Measurements from ENCODE around the gene NOTO. TPM values are rescaled to one million over a fixed set of nuclear protein-coding genes. Genes with fewer than 3 reads are reported as not detected.

NOTO gene
- total RNA-seq, 6 experiments from 2014 or later, result not detected

DNA sequence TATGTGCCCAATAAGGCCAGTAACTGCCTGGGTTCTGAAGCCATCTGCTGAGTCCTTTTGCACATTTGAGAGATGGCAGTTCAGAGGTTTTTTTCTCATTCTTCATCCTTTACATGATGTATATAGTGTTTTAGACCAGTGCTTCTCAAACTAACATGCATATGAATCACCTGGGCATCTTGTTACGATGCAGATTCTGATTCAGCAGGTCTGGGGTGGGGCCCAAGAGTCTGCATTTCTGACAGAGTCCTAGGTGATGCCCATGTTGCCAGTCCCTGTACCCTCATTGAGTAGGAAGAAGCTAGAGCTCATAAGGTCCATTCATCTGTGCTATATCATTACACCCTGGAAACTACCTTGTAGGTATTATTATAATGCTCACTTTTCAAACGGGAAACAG, 15.5 kb downstream of the NOTO start:
- H3K36me3 ChIP-seq, result peaks cover 0 to 20% (median 10%) of the 10 kb centered on the region in 4 donors
- no peaks in the 10 kb centered on the region for H3K27me3 ChIP-seq
- intact Hi-C loops (cut with DNase I), result no loop called here
- no peak overlapping the region for H3K4me3 ChIP-seq
- DNase-seq, result no peak
- WGBS (ENCODE audit: insufficient coverage, low coverage, low lambda C conversion rate, missing lambda C conversion rate), result 100% methylated on average over 2 of the region's 2 CpGs
- no peak for ATAC-seq
- no peak overlapping the region for H3K27ac ChIP-seq
- no peaks in the 10 kb centered on the region for H3K4me1 ChIP-seq
- no peaks in the 10 kb centered on the region for H3K9me3 ChIP-seq
- TF ChIP-seq POLR2A (IDR thresholded peaks at IDR 0.05), result no peak
- TF ChIP-seq, protein P1, sequence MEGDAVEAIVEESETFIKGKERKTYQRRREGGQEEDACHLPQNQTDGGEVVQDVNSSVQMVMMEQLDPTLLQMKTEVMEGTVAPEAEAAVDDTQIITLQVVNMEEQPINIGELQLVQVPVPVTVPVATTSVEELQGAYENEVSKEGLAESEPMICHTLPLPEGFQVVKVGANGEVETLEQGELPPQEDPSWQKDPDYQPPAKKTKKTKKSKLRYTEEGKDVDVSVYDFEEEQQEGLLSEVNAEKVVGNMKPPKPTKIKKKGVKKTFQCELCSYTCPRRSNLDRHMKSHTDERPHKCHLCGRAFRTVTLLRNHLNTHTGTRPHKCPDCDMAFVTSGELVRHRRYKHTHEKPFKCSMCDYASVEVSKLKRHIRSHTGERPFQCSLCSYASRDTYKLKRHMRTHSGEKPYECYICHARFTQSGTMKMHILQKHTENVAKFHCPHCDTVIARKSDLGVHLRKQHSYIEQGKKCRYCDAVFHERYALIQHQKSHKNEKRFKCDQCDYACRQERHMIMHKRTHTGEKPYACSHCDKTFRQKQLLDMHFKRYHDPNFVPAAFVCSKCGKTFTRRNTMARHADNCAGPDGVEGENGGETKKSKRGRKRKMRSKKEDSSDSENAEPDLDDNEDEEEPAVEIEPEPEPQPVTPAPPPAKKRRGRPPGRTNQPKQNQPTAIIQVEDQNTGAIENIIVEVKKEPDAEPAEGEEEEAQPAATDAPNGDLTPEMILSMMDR (IDR thresholded peaks at IDR 0.05), result no peak

DNA sequence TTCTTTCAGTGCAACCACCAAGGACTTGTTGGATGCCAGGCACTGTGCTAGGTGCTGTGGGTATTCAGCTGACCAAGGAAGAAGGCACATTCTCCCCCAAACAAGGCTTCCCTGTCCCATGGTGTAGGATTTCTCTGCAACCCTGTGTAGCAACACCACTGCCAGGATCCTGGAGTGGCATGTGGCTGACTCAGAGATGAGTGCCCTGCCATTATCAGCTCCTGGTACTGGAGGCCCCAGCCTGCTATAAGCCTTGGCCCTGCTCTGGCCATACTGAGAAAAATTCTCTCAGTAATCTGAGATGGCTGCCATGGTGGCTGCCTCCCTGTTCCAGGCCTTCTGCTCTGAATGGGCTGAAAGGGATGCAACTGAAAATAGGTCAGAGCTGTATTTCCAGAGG, 15.9 kb downstream of the NOTO start:
- no peaks in the 10 kb centered on the region for H3K9me3 ChIP-seq
- TF ChIP-seq, protein P1 (IDR thresholded peaks at IDR 0.05), result no peak
- no peak for TF ChIP-seq POLR2A (IDR thresholded peaks at IDR 0.05)
- H3K27ac ChIP-seq, result no peak overlapping the region
- peaks cover 0 to 24% (median 10%) of the 10 kb centered on the region in 4 donors for H3K36me3 ChIP-seq
- peak in 1 of 3 donors; percentile 7 for DNase-seq
- ATAC-seq, result no peak
- no peak overlapping the region for H3K4me3 ChIP-seq
- H3K4me1 ChIP-seq, result no peaks in the 10 kb centered on the region
- no peaks in the 10 kb centered on the region for H3K27me3 ChIP-seq
- intact Hi-C loops (cut with DNase I), result no loop called here

DNA sequence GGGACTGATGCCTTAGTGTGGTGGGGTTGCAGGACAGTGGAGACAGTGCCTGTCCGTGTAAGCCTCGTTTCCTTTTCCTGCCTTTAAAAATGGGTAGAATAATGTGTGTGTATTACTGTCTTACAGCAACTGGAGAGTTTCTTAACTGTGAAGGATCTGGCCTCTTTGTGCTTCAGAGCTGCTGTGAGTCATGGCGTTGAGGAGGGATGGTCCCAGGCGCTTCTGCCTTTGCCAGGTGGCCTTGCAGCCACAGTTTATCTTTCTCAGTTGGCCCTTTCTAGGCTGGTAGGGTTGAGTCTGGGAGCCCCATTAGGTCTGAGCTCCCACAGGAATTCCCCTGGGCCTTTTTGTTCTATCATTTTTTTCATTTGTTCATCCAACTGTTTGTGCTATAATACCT, 21.4 kb downstream of the NOTO start:
- H3K27ac ChIP-seq, result no peak overlapping the region
- intact Hi-C loops (cut with DNase I), result no loop called here
- no peaks in the 10 kb centered on the region for H3K4me1 ChIP-seq
- no peaks in the 10 kb centered on the region for H3K9me3 ChIP-seq
- TF ChIP-seq, protein P1 (IDR thresholded peaks at IDR 0.05), result no peak
- TF ChIP-seq POLR2A (IDR thresholded peaks at IDR 0.05), result no peak
- whole genome bisulfite sequencing (ENCODE audit: insufficient coverage, low coverage, low lambda C conversion rate, missing lambda C conversion rate), result 88% methylated on average over 4 of the region's 4 CpGs
- ATAC-seq (no peak), DNase-seq (no peak)
- peaks cover 0 to 29% (median 11%) of the 10 kb centered on the region in 4 donors for H3K36me3 ChIP-seq
- no peak overlapping the region for H3K4me3 ChIP-seq
- H3K27me3 ChIP-seq, result no peaks in the 10 kb centered on the region

DNA sequence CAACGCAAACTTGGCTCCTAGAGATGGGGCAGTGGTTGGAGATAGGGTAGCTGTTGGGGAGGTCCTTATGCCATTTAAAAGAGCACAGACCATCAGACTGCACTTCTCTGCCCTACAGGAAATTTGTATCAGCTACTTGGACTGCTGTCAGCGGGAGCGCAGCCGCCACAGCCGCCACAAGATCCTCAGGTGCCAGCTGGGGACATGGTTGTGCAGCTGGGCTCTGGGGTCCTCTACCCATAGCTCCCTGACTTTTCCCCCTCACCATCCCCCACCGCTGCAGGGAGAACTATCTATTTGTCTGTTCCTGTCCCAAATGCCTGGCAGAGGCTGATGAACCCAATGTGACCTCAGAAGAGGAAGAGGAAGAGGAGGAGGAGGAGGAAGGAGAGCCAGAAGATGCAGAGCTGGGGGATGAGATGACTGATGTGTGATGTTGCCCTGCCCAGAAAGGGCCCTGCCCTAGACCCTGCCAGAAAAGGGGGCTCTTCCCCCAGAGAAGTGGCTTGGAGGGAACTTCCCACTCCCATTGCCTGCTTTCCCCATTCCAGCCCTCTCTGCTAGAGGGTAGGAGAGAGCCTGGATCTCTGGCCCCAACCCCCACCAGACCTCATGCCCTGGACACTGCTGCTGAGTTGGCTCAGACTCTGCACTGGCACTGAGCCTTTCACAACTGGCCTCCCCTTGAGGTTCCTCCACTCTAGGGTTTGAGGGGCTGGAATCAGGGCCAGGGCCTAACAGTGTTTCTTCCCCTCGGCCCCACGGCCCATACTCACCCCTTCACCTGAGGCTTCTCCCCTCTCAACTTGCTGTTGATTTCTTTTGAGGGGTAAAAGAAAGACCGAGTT, 23.4 kb downstream of the NOTO start:
- peak; percentile 37 to 60 (median 44) for ATAC-seq

More for the DNA sequence above, 23.4 kb downstream of the NOTO start:
- intact Hi-C loops (cut with DNase I), result no loop called here
- no peak overlapping the region for H3K27ac ChIP-seq
- peak in 1 of 3 donors; percentile 47 for DNase-seq
- H3K4me3 ChIP-seq, result no peak overlapping the region
- no peaks in the 10 kb centered on the region for H3K27me3 ChIP-seq
- no peaks in the 10 kb centered on the region for H3K9me3 ChIP-seq
- TF ChIP-seq, protein P1 (IDR thresholded peaks at IDR 0.05), result no peak
- no peak for TF ChIP-seq POLR2A (IDR thresholded peaks at IDR 0.05)
- peaks cover 0 to 28% (median 13%) of the 10 kb centered on the region in 4 donors for H3K36me3 ChIP-seq
- WGBS (ENCODE audit: insufficient coverage, low coverage, low lambda C conversion rate, missing lambda C conversion rate), result 52% methylated on average over 4 of the region's 9 CpGs
- H3K4me1 ChIP-seq, result no peaks in the 10 kb centered on the region

Measured in right lobe of liver (tissue), 6 donors.